ENCODE data around the gene CYB5D1. TPM values are rescaled to one million over a fixed set of nuclear protein-coding genes. Genes with fewer than 3 reads are reported as not detected.

Gene CYB5D1
- total and polyA plus RNA-seq, 7 donors: 4.2 to 14.4 (median 8.6) TPM

GRCh38 chr17:7818746-7819645, 38.8 kb upstream of the CYB5D1 start:
- intact Hi-C loops (cut with DNase I): no loop called here
- Histone ChIP-seq H3K9me3 (no peaks in the 10 kb centered on the region), H3K4me3 (no peak overlapping the region), H3K4me1 (no peaks in the 10 kb centered on the region), H3K36me3 (no peaks in the 10 kb centered on the region), H3K27ac (no peak overlapping the region), H3K27me3 (no peaks in the 10 kb centered on the region)
- TF ChIP-seq EP300 (IDR thresholded peaks at IDR 0.05) (no peak), CTCF (IDR thresholded peaks at IDR 0.05) (no peak), POLR2AphosphoS5 (IDR thresholded peaks at IDR 0.05) (no peak), POLR2A (IDR thresholded peaks at IDR 0.05) (no peak)
- 90% methylated on average over 27 of the region's 27 CpGs for WGBS, 2 donors
- DNase-seq: no peak

GRCh38 chr17:7820231-7820630, 37.6 kb upstream of the CYB5D1 start:
- no peaks in the 10 kb centered on the region for H3K4me1 ChIP-seq
- H3K4me3 ChIP-seq: no peak overlapping the region
- no peak overlapping the region for H3K27ac ChIP-seq
- intact Hi-C loops (cut with DNase I): loop anchor here (5.0 to 10.0 kb wide), 3 partner anchors 75 to 237 kb away; no protein-coding TSS in a partner anchor
- H3K27me3 ChIP-seq: no peaks in the 10 kb centered on the region
- no peaks in the 10 kb centered on the region for H3K36me3 ChIP-seq
- no peak for TF ChIP-seq EP300 (IDR thresholded peaks at IDR 0.05)
- no peak for TF ChIP-seq POLR2A (IDR thresholded peaks at IDR 0.05)
- no peak for TF ChIP-seq POLR2AphosphoS5 (IDR thresholded peaks at IDR 0.05)
- TF ChIP-seq CTCF (IDR thresholded peaks at IDR 0.05): no peak
- no peaks in the 10 kb centered on the region for H3K9me3 ChIP-seq
- DNase-seq: no peak
- 83 to 88% methylated on average over 5 of the region's 5 CpGs for WGBS, 2 donors

- 77 to 80% methylated on average over 14 of the region's 14 CpGs for WGBS, 2 donors
- Histone ChIP-seq H3K9me3 (no peaks in the 10 kb centered on the region), H3K36me3 (no peaks in the 10 kb centered on the region), H3K4me3 (no peak overlapping the region), H3K27ac (no peak overlapping the region), H3K4me1 (no peaks in the 10 kb centered on the region), H3K27me3 (no peaks in the 10 kb centered on the region)
- intact Hi-C loops (cut with DNase I): loop anchor here (1.0 to 10.0 kb wide), 5 partner anchors 29 to 235 kb away; no protein-coding TSS in a partner anchor
- no peak for DNase-seq
- TF ChIP-seq POLR2A (IDR thresholded peaks at IDR 0.05) (no peak), CTCF (IDR thresholded peaks at IDR 0.05) (no peak), POLR2AphosphoS5 (IDR thresholded peaks at IDR 0.05) (no peak), EP300 (IDR thresholded peaks at IDR 0.05) (no peak)
Measured at GRCh38 chr17:7822126-7822525, 35.7 kb upstream of the CYB5D1 start.

GRCh38 chr17:7823581-7824001, 34.2 kb upstream of the CYB5D1 start:
- H3K9me3 ChIP-seq: no peaks in the 10 kb centered on the region
- 90 to 94% methylated on average over 20 of the region's 20 CpGs for WGBS, 2 donors
- no peaks in the 10 kb centered on the region for H3K36me3 ChIP-seq
- H3K27me3 ChIP-seq: peaks cover 0 to 5% (median 0%) of the 10 kb centered on the region in 3 donors
- H3K4me1 ChIP-seq: no peaks in the 10 kb centered on the region
- no peak overlapping the region for H3K27ac ChIP-seq
- intact Hi-C loops (cut with DNase I): loop anchor here (5.0 to 10.0 kb wide), 3 partner anchors 71 to 234 kb away; no protein-coding TSS in a partner anchor
- H3K4me3 ChIP-seq: no peak overlapping the region
- no peak for TF ChIP-seq POLR2A (IDR thresholded peaks at IDR 0.05)
- DNase-seq: no peak

Data from sigmoid colon (tissue), 7 donors.